Measurements from ENCODE around the gene EPAS1. TPM values are rescaled to one million over a fixed set of nuclear protein-coding genes. Genes with fewer than 3 reads are reported as not detected.

Gene EPAS1
- total and polyA plus RNA-seq, 9 of the 15 experiments (the other 6 are each of a cell fraction or from before 2014, with no cell fraction given), result 0.25 to 11.2 (median 4.1) TPM

DNA sequence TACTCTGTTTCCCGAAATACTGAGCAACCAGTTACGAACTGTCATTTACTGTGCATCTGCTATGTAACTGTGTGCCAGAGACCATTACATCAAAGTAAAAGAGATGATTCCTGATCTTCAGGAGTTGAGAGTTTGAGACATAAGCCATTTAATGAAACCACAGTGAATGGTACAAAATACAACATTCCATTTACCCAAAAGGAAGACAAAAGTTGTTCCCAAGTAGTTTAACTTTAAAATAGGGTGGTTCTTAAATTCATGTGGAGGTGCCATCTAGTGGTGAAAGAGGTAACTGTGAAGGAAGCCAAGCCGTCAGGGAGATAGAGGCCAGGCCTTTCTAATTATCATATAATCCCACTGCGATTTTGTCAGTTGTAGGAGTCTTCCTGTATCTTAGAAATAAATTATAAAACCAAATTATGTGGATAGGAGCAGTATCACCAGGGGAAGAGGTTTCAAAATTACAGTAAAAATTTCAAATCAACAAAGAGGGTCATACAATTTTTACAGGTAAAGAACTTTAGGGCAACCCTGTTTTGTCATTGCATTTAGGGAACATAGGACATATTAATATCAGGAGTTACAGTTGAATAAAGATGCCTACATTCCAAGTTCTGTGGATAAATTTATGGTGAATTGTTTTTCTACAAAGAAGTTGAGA lies 67.7 kb downstream of the EPAS1 start (continued):
- no peak for TF ChIP-seq FIP1L1 (IDR thresholded peaks at IDR 0.05; ENCODE audit: low read depth, low read length, poor library complexity, severe bottlenecking)
- TF ChIP-seq ZNF354B (CRISPR knock-in tag; IDR thresholded peaks at IDR 0.05), result no peak
- peak; percentile 77 for TF ChIP-seq ZEB2 (IDR thresholded peaks at IDR 0.05)
- TF ChIP-seq ZNF830 (CRISPR knock-in tag; IDR thresholded peaks at IDR 0.05), result no peak
- no peak for TF ChIP-seq KHSRP (IDR thresholded peaks at IDR 0.05)
- TF ChIP-seq LEF1 (IDR thresholded peaks at IDR 0.05), result peak; percentile 46; the same call in 1 of the 2 replicates
- 0 out of 2 replicates have a peak, but pooled peaks have one; percentile 19 for TF ChIP-seq GABPA (tag; conservative IDR thresholded peaks at IDR 0.05; ENCODE audit: low read depth)
- TF ChIP-seq, protein P1, sequence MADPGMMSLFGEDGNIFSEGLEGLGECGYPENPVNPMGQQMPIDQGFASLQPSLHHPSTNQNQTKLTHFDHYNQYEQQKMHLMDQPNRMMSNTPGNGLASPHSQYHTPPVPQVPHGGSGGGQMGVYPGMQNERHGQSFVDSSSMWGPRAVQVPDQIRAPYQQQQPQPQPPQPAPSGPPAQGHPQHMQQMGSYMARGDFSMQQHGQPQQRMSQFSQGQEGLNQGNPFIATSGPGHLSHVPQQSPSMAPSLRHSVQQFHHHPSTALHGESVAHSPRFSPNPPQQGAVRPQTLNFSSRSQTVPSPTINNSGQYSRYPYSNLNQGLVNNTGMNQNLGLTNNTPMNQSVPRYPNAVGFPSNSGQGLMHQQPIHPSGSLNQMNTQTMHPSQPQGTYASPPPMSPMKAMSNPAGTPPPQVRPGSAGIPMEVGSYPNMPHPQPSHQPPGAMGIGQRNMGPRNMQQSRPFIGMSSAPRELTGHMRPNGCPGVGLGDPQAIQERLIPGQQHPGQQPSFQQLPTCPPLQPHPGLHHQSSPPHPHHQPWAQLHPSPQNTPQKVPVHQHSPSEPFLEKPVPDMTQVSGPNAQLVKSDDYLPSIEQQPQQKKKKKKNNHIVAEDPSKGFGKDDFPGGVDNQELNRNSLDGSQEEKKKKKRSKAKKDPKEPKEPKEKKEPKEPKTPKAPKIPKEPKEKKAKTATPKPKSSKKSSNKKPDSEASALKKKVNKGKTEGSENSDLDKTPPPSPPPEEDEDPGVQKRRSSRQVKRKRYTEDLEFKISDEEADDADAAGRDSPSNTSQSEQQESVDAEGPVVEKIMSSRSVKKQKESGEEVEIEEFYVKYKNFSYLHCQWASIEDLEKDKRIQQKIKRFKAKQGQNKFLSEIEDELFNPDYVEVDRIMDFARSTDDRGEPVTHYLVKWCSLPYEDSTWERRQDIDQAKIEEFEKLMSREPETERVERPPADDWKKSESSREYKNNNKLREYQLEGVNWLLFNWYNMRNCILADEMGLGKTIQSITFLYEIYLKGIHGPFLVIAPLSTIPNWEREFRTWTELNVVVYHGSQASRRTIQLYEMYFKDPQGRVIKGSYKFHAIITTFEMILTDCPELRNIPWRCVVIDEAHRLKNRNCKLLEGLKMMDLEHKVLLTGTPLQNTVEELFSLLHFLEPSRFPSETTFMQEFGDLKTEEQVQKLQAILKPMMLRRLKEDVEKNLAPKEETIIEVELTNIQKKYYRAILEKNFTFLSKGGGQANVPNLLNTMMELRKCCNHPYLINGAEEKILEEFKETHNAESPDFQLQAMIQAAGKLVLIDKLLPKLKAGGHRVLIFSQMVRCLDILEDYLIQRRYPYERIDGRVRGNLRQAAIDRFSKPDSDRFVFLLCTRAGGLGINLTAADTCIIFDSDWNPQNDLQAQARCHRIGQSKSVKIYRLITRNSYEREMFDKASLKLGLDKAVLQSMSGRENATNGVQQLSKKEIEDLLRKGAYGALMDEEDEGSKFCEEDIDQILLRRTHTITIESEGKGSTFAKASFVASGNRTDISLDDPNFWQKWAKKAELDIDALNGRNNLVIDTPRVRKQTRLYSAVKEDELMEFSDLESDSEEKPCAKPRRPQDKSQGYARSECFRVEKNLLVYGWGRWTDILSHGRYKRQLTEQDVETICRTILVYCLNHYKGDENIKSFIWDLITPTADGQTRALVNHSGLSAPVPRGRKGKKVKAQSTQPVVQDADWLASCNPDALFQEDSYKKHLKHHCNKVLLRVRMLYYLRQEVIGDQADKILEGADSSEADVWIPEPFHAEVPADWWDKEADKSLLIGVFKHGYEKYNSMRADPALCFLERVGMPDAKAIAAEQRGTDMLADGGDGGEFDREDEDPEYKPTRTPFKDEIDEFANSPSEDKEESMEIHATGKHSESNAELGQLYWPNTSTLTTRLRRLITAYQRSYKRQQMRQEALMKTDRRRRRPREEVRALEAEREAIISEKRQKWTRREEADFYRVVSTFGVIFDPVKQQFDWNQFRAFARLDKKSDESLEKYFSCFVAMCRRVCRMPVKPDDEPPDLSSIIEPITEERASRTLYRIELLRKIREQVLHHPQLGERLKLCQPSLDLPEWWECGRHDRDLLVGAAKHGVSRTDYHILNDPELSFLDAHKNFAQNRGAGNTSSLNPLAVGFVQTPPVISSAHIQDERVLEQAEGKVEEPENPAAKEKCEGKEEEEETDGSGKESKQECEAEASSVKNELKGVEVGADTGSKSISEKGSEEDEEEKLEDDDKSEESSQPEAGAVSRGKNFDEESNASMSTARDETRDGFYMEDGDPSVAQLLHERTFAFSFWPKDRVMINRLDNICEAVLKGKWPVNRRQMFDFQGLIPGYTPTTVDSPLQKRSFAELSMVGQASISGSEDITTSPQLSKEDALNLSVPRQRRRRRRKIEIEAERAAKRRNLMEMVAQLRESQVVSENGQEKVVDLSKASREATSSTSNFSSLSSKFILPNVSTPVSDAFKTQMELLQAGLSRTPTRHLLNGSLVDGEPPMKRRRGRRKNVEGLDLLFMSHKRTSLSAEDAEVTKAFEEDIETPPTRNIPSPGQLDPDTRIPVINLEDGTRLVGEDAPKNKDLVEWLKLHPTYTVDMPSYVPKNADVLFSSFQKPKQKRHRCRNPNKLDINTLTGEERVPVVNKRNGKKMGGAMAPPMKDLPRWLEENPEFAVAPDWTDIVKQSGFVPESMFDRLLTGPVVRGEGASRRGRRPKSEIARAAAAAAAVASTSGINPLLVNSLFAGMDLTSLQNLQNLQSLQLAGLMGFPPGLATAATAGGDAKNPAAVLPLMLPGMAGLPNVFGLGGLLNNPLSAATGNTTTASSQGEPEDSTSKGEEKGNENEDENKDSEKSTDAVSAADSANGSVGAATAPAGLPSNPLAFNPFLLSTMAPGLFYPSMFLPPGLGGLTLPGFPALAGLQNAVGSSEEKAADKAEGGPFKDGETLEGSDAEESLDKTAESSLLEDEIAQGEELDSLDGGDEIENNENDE (IDR thresholded peaks at IDR 0.05; ENCODE audit: low read depth, low read length), result no peak
- no peak for TF ChIP-seq TSC22D4 (tag; IDR thresholded peaks at IDR 0.05)
- TF ChIP-seq ZC3H8 (IDR thresholded peaks at IDR 0.05), result no peak
- no peak for TF ChIP-seq BDP1 (IDR thresholded peaks at IDR 0.05; ENCODE audit: insufficient read depth, insufficient read length)
- 0 out of 2 replicates have a peak, but pooled peaks have one; percentile 60 for TF ChIP-seq ADNP (tag; IDR thresholded peaks at IDR 0.05)
- TF ChIP-seq, protein P2, sequence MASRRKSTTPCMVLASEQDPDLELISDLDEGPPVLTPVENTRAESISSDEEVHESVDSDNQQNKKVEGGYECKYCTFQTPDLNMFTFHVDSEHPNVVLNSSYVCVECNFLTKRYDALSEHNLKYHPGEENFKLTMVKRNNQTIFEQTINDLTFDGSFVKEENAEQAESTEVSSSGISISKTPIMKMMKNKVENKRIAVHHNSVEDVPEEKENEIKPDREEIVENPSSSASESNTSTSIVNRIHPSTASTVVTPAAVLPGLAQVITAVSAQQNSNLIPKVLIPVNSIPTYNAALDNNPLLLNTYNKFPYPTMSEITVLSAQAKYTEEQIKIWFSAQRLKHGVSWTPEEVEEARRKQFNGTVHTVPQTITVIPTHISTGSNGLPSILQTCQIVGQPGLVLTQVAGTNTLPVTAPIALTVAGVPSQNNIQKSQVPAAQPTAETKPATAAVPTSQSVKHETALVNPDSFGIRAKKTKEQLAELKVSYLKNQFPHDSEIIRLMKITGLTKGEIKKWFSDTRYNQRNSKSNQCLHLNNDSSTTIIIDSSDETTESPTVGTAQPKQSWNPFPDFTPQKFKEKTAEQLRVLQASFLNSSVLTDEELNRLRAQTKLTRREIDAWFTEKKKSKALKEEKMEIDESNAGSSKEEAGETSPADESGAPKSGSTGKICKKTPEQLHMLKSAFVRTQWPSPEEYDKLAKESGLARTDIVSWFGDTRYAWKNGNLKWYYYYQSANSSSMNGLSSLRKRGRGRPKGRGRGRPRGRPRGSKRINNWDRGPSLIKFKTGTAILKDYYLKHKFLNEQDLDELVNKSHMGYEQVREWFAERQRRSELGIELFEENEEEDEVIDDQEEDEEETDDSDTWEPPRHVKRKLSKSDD (conservative IDR thresholded peaks at IDR 0.05; ENCODE audit: low read length), result no peak
- TF ChIP-seq, protein P3, sequence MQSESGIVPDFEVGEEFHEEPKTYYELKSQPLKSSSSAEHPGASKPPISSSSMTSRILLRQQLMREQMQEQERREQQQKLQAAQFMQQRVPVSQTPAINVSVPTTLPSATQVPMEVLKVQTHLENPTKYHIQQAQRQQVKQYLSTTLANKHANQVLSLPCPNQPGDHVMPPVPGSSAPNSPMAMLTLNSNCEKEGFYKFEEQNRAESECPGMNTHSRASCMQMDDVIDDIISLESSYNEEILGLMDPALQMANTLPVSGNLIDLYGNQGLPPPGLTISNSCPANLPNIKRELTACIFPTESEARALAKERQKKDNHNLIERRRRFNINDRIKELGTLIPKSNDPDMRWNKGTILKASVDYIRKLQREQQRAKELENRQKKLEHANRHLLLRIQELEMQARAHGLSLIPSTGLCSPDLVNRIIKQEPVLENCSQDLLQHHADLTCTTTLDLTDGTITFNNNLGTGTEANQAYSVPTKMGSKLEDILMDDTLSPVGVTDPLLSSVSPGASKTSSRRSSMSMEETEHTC (IDR thresholded peaks at IDR 0.05), result no peak
